ENCODE measurements around the gene COIL. TPM values are rescaled to one million over a fixed set of nuclear protein-coding genes. Genes with fewer than 3 reads are reported as not detected.
A peak's percentile ranks its signal among the peaks of the same experiment; 100 is the strongest.
"Not testable (repeated sequence)": the region's sequence is repeated elsewhere in the genome, so short reads cannot be mapped to it uniquely, and the experiment has no call there.

COIL gene
- total and polyA plus RNA-seq, 4 donors = 7.2 to 21.4 (median 9.7) TPM

GRCh38 chr17:56982312-56982711, 21.5 kb upstream of the COIL start:
- no peak for ATAC-seq (ENCODE audit: insufficient read depth, low FRiP score)
- 83 to 89% methylated on average over 8 of the region's 8 CpGs for WGBS, 2 donors
- Histone ChIP-seq H3K27me3 (ENCODE audit: control insufficient read depth in 3 of 3, insufficient read depth in 3 of 3, low read length in 2 of 3) (no peaks in the 10 kb centered on the region), H3K9ac (ENCODE audit: insufficient read depth in 1 of 2, low read length in 2 of 2) (no peak overlapping the region), H3K36me3 (ENCODE audit: control insufficient read depth in 4 of 4, insufficient read depth in 4 of 4, low read length in 4 of 4) (peaks cover 0 to 16% (median 0%) of the 10 kb centered on the region in 4 donors), H3K4me3 (no peak overlapping the region), H3K27ac (ENCODE audit: low read depth in 1 of 2, low read length in 1 of 2) (no peak overlapping the region), H3K9me3 (ENCODE audit: control insufficient read depth in 4 of 4, insufficient read depth in 3 of 4, low read length in 3 of 4) (no peaks in the 10 kb centered on the region), H3K4me1 (ENCODE audit: control insufficient read depth in 5 of 5, insufficient read depth in 5 of 5, low read length in 5 of 5) (peaks cover under 1 to 11% (median 6%) of the 10 kb centered on the region in 5 donors)
- TF ChIP-seq, protein P1, sequence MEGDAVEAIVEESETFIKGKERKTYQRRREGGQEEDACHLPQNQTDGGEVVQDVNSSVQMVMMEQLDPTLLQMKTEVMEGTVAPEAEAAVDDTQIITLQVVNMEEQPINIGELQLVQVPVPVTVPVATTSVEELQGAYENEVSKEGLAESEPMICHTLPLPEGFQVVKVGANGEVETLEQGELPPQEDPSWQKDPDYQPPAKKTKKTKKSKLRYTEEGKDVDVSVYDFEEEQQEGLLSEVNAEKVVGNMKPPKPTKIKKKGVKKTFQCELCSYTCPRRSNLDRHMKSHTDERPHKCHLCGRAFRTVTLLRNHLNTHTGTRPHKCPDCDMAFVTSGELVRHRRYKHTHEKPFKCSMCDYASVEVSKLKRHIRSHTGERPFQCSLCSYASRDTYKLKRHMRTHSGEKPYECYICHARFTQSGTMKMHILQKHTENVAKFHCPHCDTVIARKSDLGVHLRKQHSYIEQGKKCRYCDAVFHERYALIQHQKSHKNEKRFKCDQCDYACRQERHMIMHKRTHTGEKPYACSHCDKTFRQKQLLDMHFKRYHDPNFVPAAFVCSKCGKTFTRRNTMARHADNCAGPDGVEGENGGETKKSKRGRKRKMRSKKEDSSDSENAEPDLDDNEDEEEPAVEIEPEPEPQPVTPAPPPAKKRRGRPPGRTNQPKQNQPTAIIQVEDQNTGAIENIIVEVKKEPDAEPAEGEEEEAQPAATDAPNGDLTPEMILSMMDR (IDR thresholded peaks at IDR 0.05; ENCODE audit: control extremely low read depth, extremely low read depth) = no peak
- no peak for DNase-seq

- peaks cover 1 to 11% (median 6%) of the 10 kb centered on the region in 5 donors for H3K4me1 ChIP-seq (ENCODE audit: control insufficient read depth in 5 of 5, insufficient read depth in 5 of 5, low read length in 5 of 5)
- 87 to 90% methylated on average over 12 of the region's 12 CpGs for WGBS, 2 donors
- H3K27ac ChIP-seq (ENCODE audit: low read depth in 1 of 2, low read length in 1 of 2); H3K4me3 ChIP-seq; DNase-seq; H3K9ac ChIP-seq (ENCODE audit: insufficient read depth in 1 of 2, low read length in 2 of 2); H3K36me3 ChIP-seq (ENCODE audit: control insufficient read depth in 4 of 4, insufficient read depth in 4 of 4, low read length in 4 of 4); ATAC-seq (ENCODE audit: insufficient read depth, low FRiP score); H3K9me3 ChIP-seq (ENCODE audit: control insufficient read depth in 4 of 4, insufficient read depth in 3 of 4, low read length in 3 of 4); H3K27me3 ChIP-seq (ENCODE audit: control insufficient read depth in 3 of 3, insufficient read depth in 3 of 3, low read length in 2 of 3): not testable (repeated sequence)
Observed at GRCh38 chr17:56980526-56980925, 19.7 kb upstream of the COIL start.

GRCh38 chr17:56979091-56979480, 18.2 kb upstream of the COIL start:
- WGBS, 2 donors = 61 to 81% methylated on average over 3 of the region's 3 CpGs
- H3K27ac ChIP-seq (ENCODE audit: low read depth in 1 of 2, low read length in 1 of 2) = peak overlapping the region in 1 of 2 donors; percentile 53
- TF ChIP-seq, protein P1 (IDR thresholded peaks at IDR 0.05; ENCODE audit: control extremely low read depth, extremely low read depth) = no peak
- H3K4me1 ChIP-seq (ENCODE audit: control insufficient read depth in 5 of 5, insufficient read depth in 5 of 5, low read length in 5 of 5) = peaks cover 1 to 11% (median 6%) of the 10 kb centered on the region in 5 donors
- DNase-seq (no peak), ATAC-seq (ENCODE audit: insufficient read depth, low FRiP score) (no peak)
- H3K27me3 ChIP-seq (ENCODE audit: control insufficient read depth in 3 of 3, insufficient read depth in 3 of 3, low read length in 2 of 3) = no peaks in the 10 kb centered on the region
- peaks cover 0 to 2% (median 0%) of the 10 kb centered on the region in 4 donors for H3K36me3 ChIP-seq (ENCODE audit: control insufficient read depth in 4 of 4, insufficient read depth in 4 of 4, low read length in 4 of 4)
- no peak overlapping the region for H3K9ac ChIP-seq (ENCODE audit: insufficient read depth in 1 of 2, low read length in 2 of 2)
- H3K9me3 ChIP-seq (ENCODE audit: control insufficient read depth in 4 of 4, insufficient read depth in 3 of 4, low read length in 3 of 4) = no peaks in the 10 kb centered on the region
- H3K4me3 ChIP-seq = no peak overlapping the region

- WGBS, 2 donors = 23 to 28% methylated on average over 11 of the region's 11 CpGs
- no peaks in the 10 kb centered on the region for H3K27me3 ChIP-seq (ENCODE audit: control insufficient read depth in 3 of 3, insufficient read depth in 3 of 3, low read length in 2 of 3)
- no peaks in the 10 kb centered on the region for H3K9me3 ChIP-seq (ENCODE audit: control insufficient read depth in 4 of 4, insufficient read depth in 3 of 4, low read length in 3 of 4)
- H3K36me3 ChIP-seq (ENCODE audit: control insufficient read depth in 4 of 4, insufficient read depth in 4 of 4, low read length in 4 of 4) = peaks cover 0 to 2% (median 0%) of the 10 kb centered on the region in 4 donors
- peak in 1 of 3 donors; percentile 31 for DNase-seq
- peak overlapping the region; percentile 19 for H3K4me3 ChIP-seq
- peaks cover 1 to 11% (median 6%) of the 10 kb centered on the region in 5 donors for H3K4me1 ChIP-seq (ENCODE audit: control insufficient read depth in 5 of 5, insufficient read depth in 5 of 5, low read length in 5 of 5)
- peak overlapping the region in 1 of 2 donors; percentile 63 for H3K9ac ChIP-seq (ENCODE audit: insufficient read depth in 1 of 2, low read length in 2 of 2)
- H3K27ac ChIP-seq (ENCODE audit: low read depth in 1 of 2, low read length in 1 of 2) = peak overlapping the region; percentile 53 to 61
- no peak for ATAC-seq (ENCODE audit: insufficient read depth, low FRiP score)
- TF ChIP-seq, protein P1 (IDR thresholded peaks at IDR 0.05; ENCODE audit: control extremely low read depth, extremely low read depth) = no peak
Observed at GRCh38 chr17:56978441-56979090, 17.7 kb upstream of the COIL start.
